Neural cell (in vitro differentiated cells): ENCODE results near the gene JOSD1. TPM values are rescaled to one million over a fixed set of nuclear protein-coding genes. Genes with fewer than 3 reads are reported as not detected.

Source experiments
- H2AFZ ChIP-seq: fragments of 200-600, 300-800 bp; sonication (generic), shearing (Covaris generic); 2 replicates; pipeline ENCODE4 v1.6.0; 2014; ENCODE audit warnings: low read depth, mild to moderate bottlenecking, antibody characterized with exemption, low read length, moderate library complexity
- H3F3A ChIP-seq: fragments of 200-600 bp; shearing (Covaris generic); 2 replicates; pipeline ENCODE4 v1.6.1; 2016; ENCODE audit warnings: mild to moderate bottlenecking, moderate library complexity, mixed read lengths, antibody characterized with exemption, low read length; ENCODE audit not compliant: insufficient read depth, poor library complexity, severe bottlenecking
- H3K27ac ChIP-seq: fragments of 200-600, 300-800 bp; sonication (generic), shearing (Covaris generic); 2 replicates; pipeline ENCODE4 v1.5.1; 2014; ENCODE audit warnings: mild to moderate bottlenecking, low read length, moderate library complexity
- H3K27me3 ChIP-seq: fragments of 300-800, 200-600 bp; sonication (generic), shearing (Covaris generic); 2 replicates; pipeline ENCODE4 v1.6.0; 2014; ENCODE audit warnings: mild to moderate bottlenecking, low read depth, low read length, moderate library complexity; ENCODE audit not compliant: insufficient read depth
- H3K36me3 ChIP-seq: fragments of 300-800, 200-600 bp; sonication (generic), shearing (Covaris generic); 2 replicates; pipeline ENCODE4 v1.5.1; 2014; ENCODE audit warnings: mild to moderate bottlenecking, antibody characterized with exemption, low read length, moderate library complexity; ENCODE audit not compliant: insufficient read depth
- H3K4me2 ChIP-seq: fragments of 300-800, 200-600 bp; sonication (generic), shearing (Covaris generic); 2 replicates; pipeline ENCODE4 v1.6.0; 2014; ENCODE audit warnings: mild to moderate bottlenecking, low read length
- H3K4me3 ChIP-seq: fragments of 300-800, 200-600 bp; sonication (generic), shearing (Covaris generic); 2 replicates; pipeline ENCODE4 v1.5.1; 2014; ENCODE audit warnings: mild to moderate bottlenecking, low read length, moderate library complexity
- H3K79me2 ChIP-seq: fragments of 200-600 bp; shearing (Covaris generic); replicated peaks from 2 replicates; pipeline ENCODE4 v1.6.0; 2014; ENCODE audit warnings: mild to moderate bottlenecking, low read length, moderate library complexity; ENCODE audit not compliant: insufficient read depth
- H3K9ac ChIP-seq: fragments of 300-800, 200-600 bp; sonication (generic), shearing (Covaris generic); 2 replicates; pipeline ENCODE4 v1.6.1; 2016; ENCODE audit warnings: mild to moderate bottlenecking, low read length, mixed read lengths
- H3K9me2 ChIP-seq: fragments of 200-600 bp; shearing (Covaris generic); 2 replicates; pipeline ENCODE4 v1.6.1; 2016; ENCODE audit warnings: mild to moderate bottlenecking, low read length, mixed read lengths; ENCODE audit not compliant: insufficient read depth
- H3K9me3 ChIP-seq: fragments of 200-600, 300-800 bp; sonication (generic), shearing (Covaris generic); 2 replicates; pipeline ENCODE4 v1.6.1; 2016; ENCODE audit warnings: mild to moderate bottlenecking, mixed run types, low read length, moderate library complexity, mixed read lengths
- H4K20me1 ChIP-seq: fragments of 200-600 bp; shearing (Covaris generic); 2 replicates; pipeline ENCODE4 v1.6.1; 2016; ENCODE audit warnings: mild to moderate bottlenecking, mixed run types; ENCODE audit not compliant: insufficient read depth
- CTCF ChIP-seq: fragments of 450-650 bp; IDR thresholded peaks from 2 replicates; pipeline ENCODE4 v1.5.1; 2014; ENCODE audit warnings: antibody characterized with exemption, mild to moderate bottlenecking, moderate library complexity; ENCODE audit not compliant: poor library complexity, severe bottlenecking
- EP300 ChIP-seq: fragments of 450-650 bp; conservative IDR thresholded peaks from 2 replicates; pipeline ENCODE4 v1.6.1; 2014; ENCODE audit warnings: antibody characterized with exemption, mild to moderate bottlenecking, moderate library complexity; ENCODE audit not compliant: poor library complexity, severe bottlenecking
- EZH2 ChIP-seq: fragments of 200-600, 300-800 bp; shearing (Covaris generic), sonication (generic); IDR thresholded peaks from 2 replicates; pipeline ENCODE4 v1.6.1; 2014; ENCODE audit warnings: antibody characterized with exemption, low read length, borderline replicate concordance, mild to moderate bottlenecking; ENCODE audit not compliant: insufficient read depth, poor library complexity, severe bottlenecking
- MXI1 ChIP-seq: fragments of 450-650 bp; conservative IDR thresholded peaks from 2 replicates; pipeline ENCODE4 v1.6.1; 2014; ENCODE audit warnings: antibody characterized with exemption, mild to moderate bottlenecking; ENCODE audit not compliant: poor library complexity, severe bottlenecking
- POLR2AphosphoS5 ChIP-seq: IDR thresholded peaks from 2 replicates; pipeline ENCODE4 v1.6.1; 2012
- RAD21 ChIP-seq: fragments of 450-650 bp; conservative IDR thresholded peaks from 2 replicates; pipeline ENCODE4 v1.6.1; 2014; ENCODE audit warnings: antibody characterized with exemption, mild to moderate bottlenecking, moderate library complexity
- REST ChIP-seq: IDR thresholded peaks from 2 replicates; pipeline ENCODE4 v1.6.1; 2012; ENCODE audit warnings: borderline replicate concordance
- SMC3 ChIP-seq: fragments of 450-650 bp; conservative IDR thresholded peaks from 2 replicates; pipeline ENCODE4 v1.6.1; 2014; ENCODE audit warnings: antibody characterized with exemption, mild to moderate bottlenecking, moderate library complexity; ENCODE audit not compliant: poor library complexity
- TAF1 ChIP-seq: IDR thresholded peaks from 2 replicates; pipeline ENCODE4 v1.6.1; 2012; ENCODE audit warnings: low read depth
- polyA plus RNA-seq: library from polyadenylated mRNA; depleted of rRNA; stranded (reverse); fragments of >200 nt; gene quantifications from 2 replicates; pipeline ENCODE4 v1.2.3, GENCODE V29; 2014

Gene JOSD1
- polyA plus RNA-seq, 1 donor from 2014 or later: 71.3 TPM

GRCh38 chr22:38734421-38735100, 33.8 kb upstream of the JOSD1 start:
- Histone ChIP-seq H3K79me2 (no peaks in the 10 kb centered on the region), H3K9me2 (no peaks in the 10 kb centered on the region), H3K9ac (no peak overlapping the region), H3K9me3 (no peaks in the 10 kb centered on the region), H2AFZ (no peak overlapping the region), H4K20me1 (no peaks in the 10 kb centered on the region), H3K27ac (no peak overlapping the region), H3F3A (no peaks in the 10 kb centered on the region), H3K4me2 (no peak overlapping the region), H3K4me3 (no peak overlapping the region), H3K27me3 (no peaks in the 10 kb centered on the region), H3K36me3 (peaks cover 4% of the 10 kb centered on the region)
- TF ChIP-seq TAF1: no peak

GRCh38 chr22:38733724-38734381, 33.1 kb upstream of the JOSD1 start:
- H3K9me3 ChIP-seq: no peaks in the 10 kb centered on the region
- H3K9ac ChIP-seq: no peak overlapping the region
- no peak overlapping the region for H3K4me2 ChIP-seq
- H3K4me3 ChIP-seq: no peak overlapping the region
- no peaks in the 10 kb centered on the region for H3K27me3 ChIP-seq
- H3K79me2 ChIP-seq: no peaks in the 10 kb centered on the region
- no peak overlapping the region for H2AFZ ChIP-seq
- TF ChIP-seq SMC3 (no peak), EZH2 (no peak), TAF1 (no peak), EP300 (no peak), REST (no peak), RAD21 (no peak), POLR2AphosphoS5 (no peak), CTCF (no peak), MXI1 (no peak)
- H4K20me1 ChIP-seq: no peaks in the 10 kb centered on the region
- H3F3A ChIP-seq: no peaks in the 10 kb centered on the region
- H3K27ac ChIP-seq: no peak overlapping the region
- no peaks in the 10 kb centered on the region for H3K9me2 ChIP-seq
- no peaks in the 10 kb centered on the region for H3K36me3 ChIP-seq
